ENCODE results near the gene AGAP3. TPM values are rescaled to one million over a fixed set of nuclear protein-coding genes. Genes with fewer than 3 reads are reported as not detected.

AGAP3 gene
- total RNA-seq, 4 donors from 2014 or later: 28.2 to 174 (median 53.2) TPM

GRCh38 chr7:151178831-151179230, 92.6 kb downstream of the AGAP3 start:
- H3K27me3 ChIP-seq: no peaks in the 10 kb centered on the region
- no peak for DNase-seq
- intact Hi-C loops (cut with DNase I; ENCODE audit: low total_unique reads): no loop called here
- H3K27ac ChIP-seq: no peak overlapping the region
- no peaks in the 10 kb centered on the region for H3K4me1 ChIP-seq
- TF ChIP-seq CTCF (IDR thresholded peaks at IDR 0.05) (no peak), POLR2A (IDR thresholded peaks at IDR 0.05) (no peak)
- H3K9me3 ChIP-seq: no peaks in the 10 kb centered on the region
- no peaks in the 10 kb centered on the region for H3K36me3 ChIP-seq
- no peak overlapping the region for H3K4me3 ChIP-seq

- H3K4me1 ChIP-seq: no peaks in the 10 kb centered on the region
- intact Hi-C loops (cut with DNase I; ENCODE audit: low total_unique reads): no loop called here
- no peaks in the 10 kb centered on the region for H3K27me3 ChIP-seq
- TF ChIP-seq POLR2A (IDR thresholded peaks at IDR 0.05) (no peak), CTCF (IDR thresholded peaks at IDR 0.05) (no peak)
- DNase-seq: no peak
- H3K9me3 ChIP-seq: no peaks in the 10 kb centered on the region
- no peak overlapping the region for H3K27ac ChIP-seq
- H3K36me3 ChIP-seq: no peaks in the 10 kb centered on the region
- no peak overlapping the region for H3K4me3 ChIP-seq
Observed at GRCh38 chr7:151179287-151179860, 93.1 kb downstream of the AGAP3 start.

GRCh38 chr7:151179946-151180345, 93.7 kb downstream of the AGAP3 start:
- no peaks in the 10 kb centered on the region for H3K27me3 ChIP-seq
- no peak for DNase-seq
- no peaks in the 10 kb centered on the region for H3K9me3 ChIP-seq
- no peak overlapping the region for H3K27ac ChIP-seq
- no peaks in the 10 kb centered on the region for H3K36me3 ChIP-seq
- no peak overlapping the region for H3K4me3 ChIP-seq
- intact Hi-C loops (cut with DNase I; ENCODE audit: low total_unique reads): no loop called here
- H3K4me1 ChIP-seq: no peaks in the 10 kb centered on the region
- TF ChIP-seq CTCF (IDR thresholded peaks at IDR 0.05): no peak
- TF ChIP-seq POLR2A (IDR thresholded peaks at IDR 0.05): no peak

- H3K4me1 ChIP-seq: no peaks in the 10 kb centered on the region
- no peaks in the 10 kb centered on the region for H3K27me3 ChIP-seq
- intact Hi-C loops (cut with DNase I; ENCODE audit: low total_unique reads): no loop called here
- no peaks in the 10 kb centered on the region for H3K9me3 ChIP-seq
- TF ChIP-seq POLR2A (IDR thresholded peaks at IDR 0.05) (no peak), CTCF (IDR thresholded peaks at IDR 0.05) (no peak)
- H3K4me3 ChIP-seq: no peak overlapping the region
- H3K36me3 ChIP-seq: no peaks in the 10 kb centered on the region
- no peak for DNase-seq
- no peak overlapping the region for H3K27ac ChIP-seq
Observed at GRCh38 chr7:151181011-151181431, 94.7 kb downstream of the AGAP3 start.

- Histone ChIP-seq H3K27me3 (no peaks in the 10 kb centered on the region), H3K36me3 (no peaks in the 10 kb centered on the region), H3K4me1 (no peaks in the 10 kb centered on the region), H3K4me3 (no peak overlapping the region), H3K9me3 (no peaks in the 10 kb centered on the region), H3K27ac (no peak overlapping the region)
- DNase-seq: no peak
- intact Hi-C loops (cut with DNase I; ENCODE audit: low total_unique reads): no loop called here
- TF ChIP-seq POLR2A (IDR thresholded peaks at IDR 0.05) (no peak), CTCF (IDR thresholded peaks at IDR 0.05) (no peak)
Observed at GRCh38 chr7:151185762-151186639, 99.7 kb downstream of the AGAP3 start.

All from uterus (tissue), 4 donors.